Measurements from ENCODE around the gene NUB1.

Gene NUB1

GRCh38 chr7:151374726-151375125 is 33.1 kb downstream of the NUB1 start:
- DNase-seq (ENCODE audit: insufficient read length, low spot score) (no peak), FAIRE-seq (no peak)

GRCh38 chr7:151375530-151376217 is 34.1 kb downstream of the NUB1 start:
- DNase-seq (ENCODE audit: insufficient read length, low spot score) (no peak), FAIRE-seq (no peak)

- FAIRE-seq: no peak
- no peak for DNase-seq (ENCODE audit: insufficient read length, low spot score)
Observed at GRCh38 chr7:151376218-151376902, 34.7 kb downstream of the NUB1 start.

- no peak for FAIRE-seq
- no peak for DNase-seq (ENCODE audit: insufficient read length, low spot score)
Observed at GRCh38 chr7:151377406-151377805, 35.8 kb downstream of the NUB1 start.

GRCh38 chr7:151378011-151378410 is 36.4 kb downstream of the NUB1 start:
- FAIRE-seq (no peak), DNase-seq (ENCODE audit: insufficient read length, low spot score) (no peak)

- no peak for DNase-seq (ENCODE audit: insufficient read length, low spot score)
- no peak for FAIRE-seq
Observed at GRCh38 chr7:151378496-151379192, 37.0 kb downstream of the NUB1 start.

GRCh38 chr7:151379193-151379520 is 37.5 kb downstream of the NUB1 start:
- DNase-seq (ENCODE audit: insufficient read length, low spot score) (no peak), FAIRE-seq (no peak)

- DNase-seq (ENCODE audit: insufficient read length, low spot score) (no peak), FAIRE-seq (no peak)
Observed at GRCh38 chr7:151379534-151380198, 38.1 kb downstream of the NUB1 start.

GRCh38 chr7:151380199-151381097 is 38.8 kb downstream of the NUB1 start:
- DNase-seq (ENCODE audit: insufficient read length, low spot score): no peak
- no peak for FAIRE-seq

- DNase-seq (ENCODE audit: insufficient read length, low spot score) (no peak), FAIRE-seq (no peak)
Observed at GRCh38 chr7:151381098-151381347, 39.4 kb downstream of the NUB1 start.

- DNase-seq (ENCODE audit: insufficient read length, low spot score): no peak
- no peak for FAIRE-seq
Observed at GRCh38 chr7:151381348-151382078, 39.9 kb downstream of the NUB1 start.

GRCh38 chr7:151382079-151382885 is 40.7 kb downstream of the NUB1 start:
- FAIRE-seq: no peak
- no peak for DNase-seq (ENCODE audit: insufficient read length, low spot score)

- DNase-seq (ENCODE audit: insufficient read length, low spot score) (no peak), FAIRE-seq (no peak)
Observed at GRCh38 chr7:151383638-151384351, 42.2 kb downstream of the NUB1 start.

GRCh38 chr7:151384352-151384697 is 42.7 kb downstream of the NUB1 start:
- FAIRE-seq: no peak

GRCh38 chr7:151384776-151385625 is 43.4 kb downstream of the NUB1 start:
- FAIRE-seq (no peak), DNase-seq (ENCODE audit: insufficient read length, low spot score) (no peak)

More at GRCh38 chr7:151384352-151384697, 42.7 kb downstream of the NUB1 start:
- no peak for DNase-seq (ENCODE audit: insufficient read length, low spot score)

- no peak for FAIRE-seq
- no peak for DNase-seq (ENCODE audit: insufficient read length, low spot score)
Observed at GRCh38 chr7:151385626-151386300, 44.2 kb downstream of the NUB1 start.

All from HTR-8/SVneo (cell line).